Smooth muscle cell (in vitro differentiated cells): ENCODE measurements around the gene UBE2Z. TPM values are rescaled to one million over a fixed set of nuclear protein-coding genes. Genes with fewer than 3 reads are reported as not detected.

Source experiments
- DNase-seq: peaks from one replicate; lab custom pipeline; 2025; ENCODE audit not compliant: unreplicated experiment; lab: John Stamatoyannopoulos, UW
- H2AFZ ChIP-seq: fragments of 200-600 bp; sonication (generic); 2 replicates; pipeline ENCODE4 v1.6.0; 2016; ENCODE audit warnings: antibody characterized with exemption, low read depth, mild to moderate bottlenecking
- H3F3A ChIP-seq: fragments of 200-600 bp; sonication (generic); 2 replicates; pipeline ENCODE4 v1.6.0; 2017; ENCODE audit warnings: antibody characterized with exemption, low read depth
- H3K27ac ChIP-seq: fragments of 200-600 bp; sonication (generic); 2 replicates; pipeline ENCODE4 v1.5.1; 2016; ENCODE audit warnings: low read depth, mild to moderate bottlenecking
- H3K27me3 ChIP-seq: fragments of 200-600 bp; sonication (generic); 2 replicates; pipeline ENCODE4 v1.6.1; 2016; ENCODE audit warnings: low read depth, mild to moderate bottlenecking
- H3K36me3 ChIP-seq: fragments of 200-600 bp; sonication (generic); 2 replicates; pipeline ENCODE4 v1.5.1; 2016; ENCODE audit warnings: low read depth
- H3K4me1 ChIP-seq: fragments of 200-600 bp; sonication (generic); 2 replicates; pipeline ENCODE4 v1.5.1; 2016; ENCODE audit warnings: low read depth
- H3K4me2 ChIP-seq: fragments of 200-600 bp; sonication (generic); 2 replicates; pipeline ENCODE4 v1.6.0; 2016; ENCODE audit warnings: mild to moderate bottlenecking
- H3K4me3 ChIP-seq: fragments of 200-600 bp; sonication (generic); 2 replicates; pipeline ENCODE4 v1.5.1; 2016; ENCODE audit warnings: mild to moderate bottlenecking
- H3K79me2 ChIP-seq: fragments of 200-600 bp; sonication (generic); 2 replicates; pipeline ENCODE4 v1.6.0; 2016; ENCODE audit warnings: low read depth, mild to moderate bottlenecking
- H3K9ac ChIP-seq: fragments of 200-600 bp; sonication (generic); 2 replicates; pipeline ENCODE4 v1.6.0; 2016; ENCODE audit warnings: low read depth
- H3K9me3 ChIP-seq: fragments of 200-600 bp; sonication (generic); replicated peaks from 2 replicates; pipeline ENCODE4 v1.5.1; 2016; ENCODE audit warnings: low read depth
- H4K20me1 ChIP-seq: fragments of 200-600 bp; sonication (generic); 2 replicates; pipeline ENCODE4 v1.6.0; 2016; ENCODE audit warnings: low read depth
- whole genome bisulfite sequencing: methylation state at CpG from one replicate; pipeline ENCODE4 v1.1.7; 2016; ENCODE audit warnings: low lambda C conversion rate; 5-methylcytosine and 5-hydroxymethylcytosine counted together
- polyA plus RNA-seq: library from polyadenylated mRNA; unstranded; fragments of >200 nt; fragmentation: Nextera tagmentation; extraction: Ambion mirVana; gene quantifications from 2 replicates; pipeline ENCODE4 v1.2.1, GENCODE V29; 2016
- total RNA-seq: library from RNA; depleted of rRNA; stranded (reverse); fragments of >200 nt; gene quantifications from 2 replicates; pipeline ENCODE4 v1.2.3, GENCODE V29; 2014
- TF ChIP-seq, protein P1 (sequence below): fragments of 200-600 bp; sonication (generic); IDR thresholded peaks from 2 replicates; pipeline ENCODE4 v1.5.1; 2017; ENCODE audit warnings: borderline replicate concordance, mild to moderate bottlenecking, antibody characterized with exemption; ENCODE audit not compliant: insufficient read depth, poor library complexity, severe bottlenecking

The UBE2Z gene
- total and polyA plus RNA-seq, 2 experiments from 2014 or later = 67.5 to 73.2 TPM

DNA sequence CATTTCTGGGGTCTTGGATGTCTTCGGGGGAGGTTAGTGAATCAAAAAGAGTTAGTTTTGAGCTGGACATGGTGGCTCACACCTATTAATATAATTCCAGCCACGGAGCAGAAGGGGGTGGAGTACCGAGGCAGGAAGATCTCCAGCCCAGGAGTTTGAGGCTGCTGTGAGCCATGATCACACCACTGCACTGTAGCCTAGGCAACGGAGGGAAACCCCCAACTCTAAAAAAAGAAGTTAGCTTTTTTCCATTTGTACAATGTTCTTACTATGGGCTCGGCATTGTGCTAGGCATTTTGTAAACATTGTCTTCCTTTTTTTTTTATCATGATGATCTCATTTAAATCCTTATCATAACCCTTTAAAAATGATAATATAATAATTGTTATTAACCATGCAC is 44.7 kb downstream of the UBE2Z start:
- Histone ChIP-seq H3K4me2 (no peak overlapping the region), H3K4me3 (no peak overlapping the region), H3K27me3 (no peaks in the 10 kb centered on the region), H3K36me3 (no peaks in the 10 kb centered on the region), H3K9me3 (no peaks in the 10 kb centered on the region), H3K9ac (no peak overlapping the region), H4K20me1 (no peaks in the 10 kb centered on the region), H3K79me2 (no peaks in the 10 kb centered on the region), H3K27ac (no peak overlapping the region), H3K4me1 (no peaks in the 10 kb centered on the region), H3F3A (no peaks in the 10 kb centered on the region), H2AFZ (peak overlapping the region; percentile 24)
- 68% methylated on average over 5 of the region's 5 CpGs for WGBS
- DNase-seq = no peak
- TF ChIP-seq, protein P1, sequence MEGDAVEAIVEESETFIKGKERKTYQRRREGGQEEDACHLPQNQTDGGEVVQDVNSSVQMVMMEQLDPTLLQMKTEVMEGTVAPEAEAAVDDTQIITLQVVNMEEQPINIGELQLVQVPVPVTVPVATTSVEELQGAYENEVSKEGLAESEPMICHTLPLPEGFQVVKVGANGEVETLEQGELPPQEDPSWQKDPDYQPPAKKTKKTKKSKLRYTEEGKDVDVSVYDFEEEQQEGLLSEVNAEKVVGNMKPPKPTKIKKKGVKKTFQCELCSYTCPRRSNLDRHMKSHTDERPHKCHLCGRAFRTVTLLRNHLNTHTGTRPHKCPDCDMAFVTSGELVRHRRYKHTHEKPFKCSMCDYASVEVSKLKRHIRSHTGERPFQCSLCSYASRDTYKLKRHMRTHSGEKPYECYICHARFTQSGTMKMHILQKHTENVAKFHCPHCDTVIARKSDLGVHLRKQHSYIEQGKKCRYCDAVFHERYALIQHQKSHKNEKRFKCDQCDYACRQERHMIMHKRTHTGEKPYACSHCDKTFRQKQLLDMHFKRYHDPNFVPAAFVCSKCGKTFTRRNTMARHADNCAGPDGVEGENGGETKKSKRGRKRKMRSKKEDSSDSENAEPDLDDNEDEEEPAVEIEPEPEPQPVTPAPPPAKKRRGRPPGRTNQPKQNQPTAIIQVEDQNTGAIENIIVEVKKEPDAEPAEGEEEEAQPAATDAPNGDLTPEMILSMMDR = no peak

DNA sequence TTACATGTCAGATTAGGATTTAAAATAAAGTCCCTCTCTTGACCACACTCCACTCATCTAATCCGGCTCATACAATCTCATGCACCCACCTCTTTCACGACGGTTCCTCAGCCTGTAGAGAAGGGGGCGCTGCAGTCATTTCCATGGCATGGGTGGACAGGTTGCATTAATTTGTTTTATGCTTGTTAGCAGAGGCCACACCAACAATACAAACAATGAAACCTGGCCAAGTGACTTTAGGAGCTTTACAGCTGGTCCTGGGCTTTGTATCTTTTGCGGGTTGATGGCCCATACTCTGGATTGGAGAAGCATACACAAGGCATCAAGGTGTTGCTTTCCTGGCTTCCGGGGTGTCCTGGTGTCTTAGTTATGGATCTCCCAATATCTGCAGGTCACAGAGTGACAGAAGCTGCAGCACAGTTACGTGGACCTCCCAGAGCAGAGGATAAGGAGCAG is 46.1 kb downstream of the UBE2Z start:
- H4K20me1 ChIP-seq = no peaks in the 10 kb centered on the region
- WGBS = 40% methylated on average over 7 of the region's 7 CpGs
- H3K27me3 ChIP-seq = no peaks in the 10 kb centered on the region
- H2AFZ ChIP-seq = peak overlapping the region; percentile 5
- H3K4me3 ChIP-seq = no peak overlapping the region
- no peaks in the 10 kb centered on the region for H3K79me2 ChIP-seq
- DNase-seq = no peak
- no peaks in the 10 kb centered on the region for H3K4me1 ChIP-seq
- H3K9me3 ChIP-seq = no peaks in the 10 kb centered on the region
- no peaks in the 10 kb centered on the region for H3K36me3 ChIP-seq
- H3K27ac ChIP-seq = no peak overlapping the region
- TF ChIP-seq, protein P1 = peak; percentile 51
- H3K9ac ChIP-seq = no peak overlapping the region
- H3K4me2 ChIP-seq = no peak overlapping the region
- H3F3A ChIP-seq = no peaks in the 10 kb centered on the region

DNA sequence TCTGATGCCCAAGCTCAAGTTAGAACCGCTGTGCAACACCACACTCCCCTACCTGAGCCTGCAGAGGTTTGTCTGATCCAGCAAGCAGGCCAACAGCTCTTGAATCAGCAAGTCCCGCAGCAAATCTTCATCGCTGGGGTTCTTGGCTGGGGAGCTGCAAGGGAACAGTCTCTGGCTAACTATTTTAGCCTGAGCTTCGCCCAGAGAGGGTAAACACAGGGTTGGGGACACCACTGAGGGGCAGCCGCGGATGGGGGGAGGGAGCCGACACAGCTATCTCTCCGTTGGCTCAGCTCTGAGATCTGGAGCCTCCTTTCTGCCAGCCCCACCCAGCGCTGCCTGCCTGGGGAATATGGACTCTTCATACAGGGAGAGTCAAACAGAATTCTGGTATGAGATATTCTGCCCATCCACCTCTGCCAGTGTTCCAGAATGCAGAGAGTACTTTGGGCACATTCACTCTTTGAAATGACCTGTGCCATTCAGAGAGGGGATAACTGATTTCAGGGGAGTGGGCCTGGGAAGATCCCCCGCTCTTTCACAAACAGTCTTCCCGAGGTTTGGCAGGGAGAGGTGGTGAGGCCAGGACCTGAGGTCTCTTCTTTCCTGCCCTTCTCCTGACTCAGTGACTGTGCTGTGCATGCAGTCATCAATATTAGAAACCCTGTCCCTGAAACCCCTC is 52.8 kb downstream of the UBE2Z start:
- Histone ChIP-seq H3K9me3 (no peaks in the 10 kb centered on the region), H3K9ac (peak overlapping the region; percentile 18), H2AFZ (peak overlapping the region; percentile 80), H3K27me3 (no peaks in the 10 kb centered on the region), H4K20me1 (no peaks in the 10 kb centered on the region), H3K4me1 (peaks cover 16% of the 10 kb centered on the region), H3K36me3 (no peaks in the 10 kb centered on the region), H3K79me2 (no peaks in the 10 kb centered on the region), H3F3A (peaks cover 7% of the 10 kb centered on the region), H3K27ac (peak overlapping the region; percentile 81), H3K4me2 (peak overlapping the region; percentile 76), H3K4me3 (peak overlapping the region; percentile 11)
- TF ChIP-seq, protein P1 = no peak
- DNase-seq = no peak
- WGBS = 39% methylated on average over 11 of the region's 11 CpGs
